Germinal center (tissue), 1 donor: ENCODE results near the gene ABHD8.

Experiments
- DNase-seq: peaks from one replicate; pipeline ENCODE4 v3.0.0; 2012; ENCODE audit warnings: mixed read lengths, low spot score

ABHD8 gene

GRCh38 chr19:17333611-17334413 is 30.6 kb upstream of the ABHD8 start:
- DNase-seq: peak; percentile 41

GRCh38 chr19:17332677-17333581 is 29.7 kb upstream of the ABHD8 start:
- DNase-seq: no peak

GRCh38 chr19:17332360-17332676 is 29.1 kb upstream of the ABHD8 start:
- no peak for DNase-seq

GRCh38 chr19:17331045-17331558 is 27.9 kb upstream of the ABHD8 start:
- DNase-seq: no peak

GRCh38 chr19:17330262-17331044 is 27.2 kb upstream of the ABHD8 start:
- DNase-seq: no peak

- no peak for DNase-seq
These were observed 26.4 kb upstream of the ABHD8 start for GRCh38 chr19:17329366-17330261.

- DNase-seq: no peak
These were observed 25.5 kb upstream of the ABHD8 start for GRCh38 chr19:17328517-17329365.

GRCh38 chr19:17327654-17328516 is 24.7 kb upstream of the ABHD8 start:
- peak; percentile 84 for DNase-seq

GRCh38 chr19:17327068-17327653 is 23.9 kb upstream of the ABHD8 start:
- DNase-seq: no peak

GRCh38 chr19:17326595-17326966 is 23.4 kb upstream of the ABHD8 start:
- DNase-seq: no peak

- DNase-seq: no peak
These were observed 22.8 kb upstream of the ABHD8 start for GRCh38 chr19:17325881-17326594.

GRCh38 chr19:17325133-17325532 is 21.9 kb upstream of the ABHD8 start:
- no peak for DNase-seq

GRCh38 chr19:17324357-17325114 is 21.3 kb upstream of the ABHD8 start:
- DNase-seq: no peak

GRCh38 chr19:17323964-17324332 is 20.7 kb upstream of the ABHD8 start:
- DNase-seq: no peak

- DNase-seq: no peak
These were observed 20.2 kb upstream of the ABHD8 start for GRCh38 chr19:17323300-17323963.

- DNase-seq: no peak
These were observed 19.6 kb upstream of the ABHD8 start for GRCh38 chr19:17322854-17323253.
